ENCODE measurements around the gene GAS2L1.

GAS2L1 gene

GRCh38 chr22:29335656-29336055, 29.2 kb downstream of the GAS2L1 start:
- peaks cover 67% of the 10 kb centered on the region for H3K36me3 ChIP-seq (ENCODE audit: control insufficient read depth, insufficient read depth, low read length)

GRCh38 chr22:29336751-29337490, 30.5 kb downstream of the GAS2L1 start:
- no peaks in the 10 kb centered on the region for H3K4me1 ChIP-seq (ENCODE audit: control insufficient read depth, insufficient read depth, low read length)
- H3K9ac ChIP-seq (ENCODE audit: low read depth, low read length), result no peak overlapping the region
- H3K27me3 ChIP-seq (ENCODE audit: control insufficient read depth, insufficient read depth, low read length), result no peaks in the 10 kb centered on the region
- H3K9me3 ChIP-seq (ENCODE audit: control insufficient read depth, insufficient read depth, low read length), result no peaks in the 10 kb centered on the region
- H3K4me3 ChIP-seq (ENCODE audit: low read depth, low read length), result no peak overlapping the region
- peaks cover 70% of the 10 kb centered on the region for H3K36me3 ChIP-seq (ENCODE audit: control insufficient read depth, insufficient read depth, low read length)
- no peak overlapping the region for H3K27ac ChIP-seq (ENCODE audit: low read depth, low read length)

More at GRCh38 chr22:29335656-29336055, 29.2 kb downstream of the GAS2L1 start:
- H3K9me3 ChIP-seq (ENCODE audit: control insufficient read depth, insufficient read depth, low read length), result no peaks in the 10 kb centered on the region
- H3K4me1 ChIP-seq (ENCODE audit: control insufficient read depth, insufficient read depth, low read length), result no peaks in the 10 kb centered on the region
- H3K9ac ChIP-seq (ENCODE audit: low read depth, low read length), result no peak overlapping the region
- H3K27me3 ChIP-seq (ENCODE audit: control insufficient read depth, insufficient read depth, low read length), result no peaks in the 10 kb centered on the region
- H3K4me3 ChIP-seq (ENCODE audit: low read depth, low read length), result no peak overlapping the region
- H3K27ac ChIP-seq (ENCODE audit: low read depth, low read length), result no peak overlapping the region

GRCh38 chr22:29337631-29338284, 31.3 kb downstream of the GAS2L1 start:
- Histone ChIP-seq H3K27ac (ENCODE audit: low read depth, low read length) (no peak overlapping the region), H3K9ac (ENCODE audit: low read depth, low read length) (no peak overlapping the region), H3K36me3 (ENCODE audit: control insufficient read depth, insufficient read depth, low read length) (peaks cover 74% of the 10 kb centered on the region), H3K4me3 (ENCODE audit: low read depth, low read length) (no peak overlapping the region), H3K27me3 (ENCODE audit: control insufficient read depth, insufficient read depth, low read length) (no peaks in the 10 kb centered on the region), H3K4me1 (ENCODE audit: control insufficient read depth, insufficient read depth, low read length) (no peaks in the 10 kb centered on the region), H3K9me3 (ENCODE audit: control insufficient read depth, insufficient read depth, low read length) (no peaks in the 10 kb centered on the region)

- peaks cover 76% of the 10 kb centered on the region for H3K36me3 ChIP-seq (ENCODE audit: control insufficient read depth, insufficient read depth, low read length)
- no peaks in the 10 kb centered on the region for H3K4me1 ChIP-seq (ENCODE audit: control insufficient read depth, insufficient read depth, low read length)
- no peak overlapping the region for H3K27ac ChIP-seq (ENCODE audit: low read depth, low read length)
- H3K9ac ChIP-seq (ENCODE audit: low read depth, low read length), result no peak overlapping the region
- H3K27me3 ChIP-seq (ENCODE audit: control insufficient read depth, insufficient read depth, low read length), result no peaks in the 10 kb centered on the region
- H3K4me3 ChIP-seq (ENCODE audit: low read depth, low read length), result no peak overlapping the region
- no peaks in the 10 kb centered on the region for H3K9me3 ChIP-seq (ENCODE audit: control insufficient read depth, insufficient read depth, low read length)
These were observed 31.9 kb downstream of the GAS2L1 start for GRCh38 chr22:29338398-29338797.

- H3K36me3 ChIP-seq (ENCODE audit: control insufficient read depth, insufficient read depth, low read length), result peaks cover 80% of the 10 kb centered on the region
- no peak overlapping the region for H3K4me3 ChIP-seq (ENCODE audit: low read depth, low read length)
- no peak overlapping the region for H3K9ac ChIP-seq (ENCODE audit: low read depth, low read length)
- H3K27ac ChIP-seq (ENCODE audit: low read depth, low read length), result no peak overlapping the region
- no peaks in the 10 kb centered on the region for H3K27me3 ChIP-seq (ENCODE audit: control insufficient read depth, insufficient read depth, low read length)
- no peaks in the 10 kb centered on the region for H3K4me1 ChIP-seq (ENCODE audit: control insufficient read depth, insufficient read depth, low read length)
- H3K9me3 ChIP-seq (ENCODE audit: control insufficient read depth, insufficient read depth, low read length), result no peaks in the 10 kb centered on the region
These were observed 33.2 kb downstream of the GAS2L1 start for GRCh38 chr22:29339381-29340235.

GRCh38 chr22:29340566-29340965, 34.1 kb downstream of the GAS2L1 start:
- Histone ChIP-seq H3K4me3 (ENCODE audit: low read depth, low read length) (no peak overlapping the region), H3K9me3 (ENCODE audit: control insufficient read depth, insufficient read depth, low read length) (no peaks in the 10 kb centered on the region), H3K9ac (ENCODE audit: low read depth, low read length) (no peak overlapping the region), H3K4me1 (ENCODE audit: control insufficient read depth, insufficient read depth, low read length) (no peaks in the 10 kb centered on the region), H3K27me3 (ENCODE audit: control insufficient read depth, insufficient read depth, low read length) (no peaks in the 10 kb centered on the region), H3K27ac (ENCODE audit: low read depth, low read length) (no peak overlapping the region), H3K36me3 (ENCODE audit: control insufficient read depth, insufficient read depth, low read length) (peaks cover 80% of the 10 kb centered on the region)

GRCh38 chr22:29341056-29341848, 34.8 kb downstream of the GAS2L1 start:
- Histone ChIP-seq H3K4me1 (ENCODE audit: control insufficient read depth, insufficient read depth, low read length) (no peaks in the 10 kb centered on the region), H3K9ac (ENCODE audit: low read depth, low read length) (no peak overlapping the region), H3K27me3 (ENCODE audit: control insufficient read depth, insufficient read depth, low read length) (no peaks in the 10 kb centered on the region), H3K27ac (ENCODE audit: low read depth, low read length) (no peak overlapping the region), H3K9me3 (ENCODE audit: control insufficient read depth, insufficient read depth, low read length) (no peaks in the 10 kb centered on the region), H3K36me3 (ENCODE audit: control insufficient read depth, insufficient read depth, low read length) (peaks cover 79% of the 10 kb centered on the region), H3K4me3 (ENCODE audit: low read depth, low read length) (no peak overlapping the region)

GRCh38 chr22:29341849-29342127, 35.3 kb downstream of the GAS2L1 start:
- Histone ChIP-seq H3K36me3 (ENCODE audit: control insufficient read depth, insufficient read depth, low read length) (peaks cover 81% of the 10 kb centered on the region), H3K9me3 (ENCODE audit: control insufficient read depth, insufficient read depth, low read length) (no peaks in the 10 kb centered on the region), H3K4me1 (ENCODE audit: control insufficient read depth, insufficient read depth, low read length) (no peaks in the 10 kb centered on the region), H3K27ac (ENCODE audit: low read depth, low read length) (no peak overlapping the region), H3K9ac (ENCODE audit: low read depth, low read length) (no peak overlapping the region), H3K27me3 (ENCODE audit: control insufficient read depth, insufficient read depth, low read length) (no peaks in the 10 kb centered on the region), H3K4me3 (ENCODE audit: low read depth, low read length) (no peak overlapping the region)

- Histone ChIP-seq H3K4me3 (ENCODE audit: low read depth, low read length) (no peak overlapping the region), H3K4me1 (ENCODE audit: control insufficient read depth, insufficient read depth, low read length) (no peaks in the 10 kb centered on the region), H3K27ac (ENCODE audit: low read depth, low read length) (no peak overlapping the region), H3K9me3 (ENCODE audit: control insufficient read depth, insufficient read depth, low read length) (no peaks in the 10 kb centered on the region), H3K27me3 (ENCODE audit: control insufficient read depth, insufficient read depth, low read length) (no peaks in the 10 kb centered on the region), H3K9ac (ENCODE audit: low read depth, low read length) (no peak overlapping the region), H3K36me3 (ENCODE audit: control insufficient read depth, insufficient read depth, low read length) (peaks cover 81% of the 10 kb centered on the region)
These were observed 35.7 kb downstream of the GAS2L1 start for GRCh38 chr22:29342177-29342576.

- no peaks in the 10 kb centered on the region for H3K4me1 ChIP-seq (ENCODE audit: control insufficient read depth, insufficient read depth, low read length)
- H3K27me3 ChIP-seq (ENCODE audit: control insufficient read depth, insufficient read depth, low read length), result no peaks in the 10 kb centered on the region
- no peak overlapping the region for H3K4me3 ChIP-seq (ENCODE audit: low read depth, low read length)
- no peaks in the 10 kb centered on the region for H3K9me3 ChIP-seq (ENCODE audit: control insufficient read depth, insufficient read depth, low read length)
- no peak overlapping the region for H3K27ac ChIP-seq (ENCODE audit: low read depth, low read length)
- H3K36me3 ChIP-seq (ENCODE audit: control insufficient read depth, insufficient read depth, low read length), result peaks cover 82% of the 10 kb centered on the region
- H3K9ac ChIP-seq (ENCODE audit: low read depth, low read length), result no peak overlapping the region
These were observed 36.3 kb downstream of the GAS2L1 start for GRCh38 chr22:29342577-29343312.

Data from HUES48 (cell line).